PC-9 (cell line): ENCODE measurements around the gene ASIC1. TPM values are rescaled to one million over a fixed set of nuclear protein-coding genes. Genes with fewer than 3 reads are reported as not detected.

ENCODE experiments used
- BruUV-seq: library from RNA; stranded (reverse); fragments of 400-500 nt; replicated peaks from 2 replicates; lab custom pipeline; 2021; lab: Mats Ljungman, UMichigan
- CTCF ChIA-PET: fragments of 300-600 bp; sonication (Branson Sonifier 250); formaldehyde crosslinking; loops from one replicate; lab custom pipeline; 2022; ENCODE audit warnings: antibody characterized with exemption; lab: Charles Lee
- POLR2A ChIA-PET: fragments of 300-600 bp; sonication (Branson Sonifier 250); formaldehyde crosslinking; loops from one replicate; lab custom pipeline; 2022; ENCODE audit warnings: antibody characterized with exemption; ENCODE audit not compliant: unreplicated experiment; lab: Charles Lee
- DNase-seq, 2 experiments: peaks; one replicate each; pipeline versions ENCODE4 v3.0.0 to v3.0.0-alpha.2; 2015 to 2022; ENCODE audit warnings: mixed read lengths in 1 of 2
- H2AFZ ChIP-seq: fragments of 200-600 bp; sonication (generic); 2 replicates; pipeline ENCODE4 v1.8.1; 2017; ENCODE audit warnings: antibody characterized with exemption
- H3F3A ChIP-seq: fragments of 200-600 bp; sonication (generic); 2 replicates; pipeline ENCODE4 v1.8.1; 2017; ENCODE audit warnings: antibody characterized with exemption, mild to moderate bottlenecking, low read depth; ENCODE audit not compliant: insufficient read depth
- H3K27ac ChIP-seq: fragments of 200-600 bp; sonication (generic); 2 replicates; pipeline ENCODE4 v1.6.1; 2016; ENCODE audit warnings: mixed run types
- H3K27me3 ChIP-seq: fragments of 200-600 bp; sonication (generic); 2 replicates; pipeline ENCODE4 v1.6.1; 2016; ENCODE audit warnings: low read depth, mixed run types; ENCODE audit not compliant: insufficient read depth
- H3K36me3 ChIP-seq: fragments of 200-600 bp; sonication (generic); 2 replicates; pipeline ENCODE4 v1.6.1; 2016; ENCODE audit warnings: low read depth, mixed run types
- H3K4me1 ChIP-seq: fragments of 200-600 bp; sonication (generic); replicated peaks from 2 replicates; pipeline ENCODE4 v1.6.1; 2016; ENCODE audit warnings: mixed run types; ENCODE audit not compliant: insufficient read depth
- H3K4me2 ChIP-seq: fragments of 200-600 bp; sonication (generic); 2 replicates; pipeline ENCODE4 v1.6.1; 2017; ENCODE audit warnings: mixed run types
- H3K4me3 ChIP-seq: fragments of 200-600 bp; sonication (generic); 2 replicates; pipeline ENCODE4 v1.6.1; 2016; ENCODE audit warnings: mixed run types
- H3K79me2 ChIP-seq: fragments of 200-600 bp; sonication (generic); 2 replicates; pipeline ENCODE4 v1.6.1; 2017; ENCODE audit warnings: low read depth, mixed run types
- H3K9me2 ChIP-seq: fragments of 200-600 bp; sonication (generic); 2 replicates; pipeline ENCODE4 v1.8.1; 2017; ENCODE audit warnings: mild to moderate bottlenecking; ENCODE audit not compliant: insufficient read depth
- H3K9me3 ChIP-seq: fragments of 200-600 bp; sonication (generic); 2 replicates; pipeline ENCODE4 v1.8.1; 2016; ENCODE audit warnings: low read depth; ENCODE audit not compliant: insufficient read depth
- H4K20me1 ChIP-seq: fragments of 200-600 bp; sonication (generic); 2 replicates; pipeline ENCODE4 v1.8.1; 2017; ENCODE audit not compliant: insufficient read depth
- EZH2 ChIP-seq: fragments of 200-600 bp; sonication (generic); IDR thresholded peaks from 2 replicates; pipeline ENCODE4 v1.8.0; 2017; ENCODE audit warnings: antibody characterized with exemption, low read depth
- intact Hi-C: fragments of 100-400 bp; cut with micrococcal nuclease; formaldehyde crosslinking; loops from one replicate; pipeline ENCODE4 v1.10.0; 2022; ENCODE audit not compliant: unreplicated experiment
- total RNA-seq: library from RNA; stranded (reverse); gene quantifications from 2 replicates; pipeline ENCODE4 v1.2.3, GENCODE V29; 2021
- TF ChIP-seq, protein P1 (sequence below): fragments of 200-600 bp; sonication (generic); conservative IDR thresholded peaks from 2 replicates; pipeline ENCODE4 v1.6.1; 2017; ENCODE audit warnings: mixed run types, antibody characterized with exemption, mild to moderate bottlenecking, moderate library complexity

The ASIC1 gene
- total RNA-seq, 1 experiment from 2014 or later: 3.5 TPM

DNA sequence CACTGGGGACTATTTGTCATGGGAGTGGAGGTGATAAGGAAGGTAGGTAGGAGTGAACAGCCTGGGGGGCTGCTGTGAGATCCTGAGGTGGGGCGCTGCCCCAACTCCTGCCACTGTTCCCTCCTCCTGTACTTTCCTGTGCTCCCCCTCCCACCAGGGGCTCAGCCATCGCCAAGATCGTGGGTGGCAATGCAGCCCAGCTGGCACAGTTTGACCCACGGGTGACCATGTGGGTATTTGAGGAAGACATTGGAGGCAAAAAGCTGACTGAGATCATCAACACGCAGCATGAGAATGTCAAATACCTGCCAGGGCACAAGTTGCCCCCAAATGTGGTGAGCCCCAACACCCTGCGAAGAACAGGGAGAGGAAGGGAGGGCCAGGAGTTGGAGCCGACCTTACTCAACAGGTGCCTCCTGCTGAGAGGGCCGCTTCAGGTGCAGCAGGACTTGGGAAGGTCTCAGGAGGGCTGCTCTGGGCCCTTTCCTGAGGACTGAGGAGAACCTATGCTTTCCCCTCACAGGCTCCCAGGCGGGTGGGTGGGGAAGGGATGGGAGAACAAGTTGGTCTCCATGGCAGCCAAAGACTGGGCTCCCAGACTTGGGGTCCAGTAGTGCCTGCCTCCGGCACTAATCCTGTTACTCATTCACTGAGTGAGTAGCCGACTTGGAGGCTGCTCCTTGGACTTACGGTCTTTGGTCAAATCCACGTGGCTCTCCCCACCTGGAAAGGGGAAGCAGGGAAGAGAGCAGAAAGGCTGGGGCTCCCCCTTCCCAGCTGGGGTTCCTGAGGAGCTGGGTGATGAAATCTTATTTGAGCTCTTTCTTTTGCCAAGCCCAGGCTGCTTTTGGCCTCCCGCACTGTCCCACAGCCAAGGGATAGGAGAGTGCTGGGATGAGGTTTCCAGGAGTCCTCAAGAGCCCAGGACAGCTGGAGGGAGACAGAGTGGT is 47.3 kb downstream of the ASIC1 start:
- no peak overlapping the region for H3K4me3 ChIP-seq
- POLR2A ChIA-PET: no interaction called here

DNA sequence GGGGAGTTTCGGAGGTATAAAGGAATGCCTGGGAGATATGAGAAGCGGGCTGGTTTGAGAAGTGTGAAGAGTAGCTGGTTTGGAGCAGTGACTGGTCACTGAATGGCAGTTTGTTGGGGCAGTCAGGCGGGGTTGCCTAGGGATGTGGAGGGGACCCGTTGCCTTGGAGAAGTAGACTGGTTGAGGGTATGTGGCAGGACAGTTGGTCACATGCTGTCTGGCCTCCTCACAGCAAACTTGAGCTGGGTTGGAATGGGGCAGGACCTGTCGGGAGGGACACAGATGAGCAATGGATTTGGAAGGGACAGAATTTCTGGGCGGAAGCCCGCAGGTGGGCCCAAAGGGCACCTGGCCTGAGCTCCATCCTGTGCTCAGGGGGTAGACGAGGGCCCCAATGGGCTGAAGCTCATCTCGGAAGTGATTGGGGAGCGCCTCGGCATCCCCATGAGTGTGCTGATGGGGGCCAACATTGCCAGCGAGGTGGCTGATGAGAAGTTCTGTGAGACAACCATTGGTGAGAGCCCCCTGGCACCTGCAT is 48.6 kb downstream of the ASIC1 start:
- CTCF ChIA-PET: no interaction called here

More for the DNA sequence above, 47.3 kb downstream of the ASIC1 start:
- Histone ChIP-seq H3K79me2 (no peaks in the 10 kb centered on the region), H4K20me1 (no peaks in the 10 kb centered on the region), H3K27me3 (no peaks in the 10 kb centered on the region), H3K27ac (no peak overlapping the region), H3K9me2 (no peaks in the 10 kb centered on the region), H3K9me3 (no peaks in the 10 kb centered on the region), H3F3A (peaks cover 26% of the 10 kb centered on the region), H2AFZ (no peak overlapping the region), H3K4me1 (peaks cover 14% of the 10 kb centered on the region), H3K36me3 (no peaks in the 10 kb centered on the region), H3K4me2 (no peak overlapping the region)
- CTCF ChIA-PET: interaction anchor here (0.6 kb wide), 1 partner anchor 17 kb away, joined by 3 read pairs; no protein-coding TSS in a partner anchor
- intact Hi-C loops: no loop called here
- DNase-seq: no peak
- TF ChIP-seq EZH2: no peak
- TF ChIP-seq, protein P1, sequence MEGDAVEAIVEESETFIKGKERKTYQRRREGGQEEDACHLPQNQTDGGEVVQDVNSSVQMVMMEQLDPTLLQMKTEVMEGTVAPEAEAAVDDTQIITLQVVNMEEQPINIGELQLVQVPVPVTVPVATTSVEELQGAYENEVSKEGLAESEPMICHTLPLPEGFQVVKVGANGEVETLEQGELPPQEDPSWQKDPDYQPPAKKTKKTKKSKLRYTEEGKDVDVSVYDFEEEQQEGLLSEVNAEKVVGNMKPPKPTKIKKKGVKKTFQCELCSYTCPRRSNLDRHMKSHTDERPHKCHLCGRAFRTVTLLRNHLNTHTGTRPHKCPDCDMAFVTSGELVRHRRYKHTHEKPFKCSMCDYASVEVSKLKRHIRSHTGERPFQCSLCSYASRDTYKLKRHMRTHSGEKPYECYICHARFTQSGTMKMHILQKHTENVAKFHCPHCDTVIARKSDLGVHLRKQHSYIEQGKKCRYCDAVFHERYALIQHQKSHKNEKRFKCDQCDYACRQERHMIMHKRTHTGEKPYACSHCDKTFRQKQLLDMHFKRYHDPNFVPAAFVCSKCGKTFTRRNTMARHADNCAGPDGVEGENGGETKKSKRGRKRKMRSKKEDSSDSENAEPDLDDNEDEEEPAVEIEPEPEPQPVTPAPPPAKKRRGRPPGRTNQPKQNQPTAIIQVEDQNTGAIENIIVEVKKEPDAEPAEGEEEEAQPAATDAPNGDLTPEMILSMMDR: no peak
- BruUV-seq: no TSS peak

DNA sequence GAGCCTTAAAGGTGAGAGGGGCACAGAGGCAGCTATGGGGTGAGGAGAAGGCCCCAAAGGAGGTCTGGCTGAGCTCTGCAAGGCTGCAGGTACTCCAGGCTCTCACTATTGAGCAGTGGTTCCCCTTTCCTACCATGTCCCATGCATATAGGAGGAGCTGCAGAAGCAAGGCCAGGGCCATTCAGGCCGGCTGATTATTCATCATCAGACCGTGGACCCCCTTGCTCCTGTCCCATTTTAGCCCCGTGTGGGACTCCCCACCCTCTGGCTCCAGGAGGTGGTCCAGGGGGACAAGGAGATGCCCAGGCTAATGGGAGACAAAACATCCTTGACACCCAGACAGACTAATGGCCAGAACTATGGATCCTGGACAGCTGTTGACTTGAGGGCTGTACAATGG is 49.5 kb downstream of the ASIC1 start:
- Histone ChIP-seq H3F3A (peaks cover 35% of the 10 kb centered on the region), H2AFZ (no peak overlapping the region), H4K20me1 (no peaks in the 10 kb centered on the region), H3K27ac (no peak overlapping the region), H3K79me2 (no peaks in the 10 kb centered on the region), H3K36me3 (no peaks in the 10 kb centered on the region), H3K9me2 (no peaks in the 10 kb centered on the region), H3K4me3 (no peak overlapping the region), H3K9me3 (no peaks in the 10 kb centered on the region), H3K4me2 (no peak overlapping the region), H3K27me3 (no peaks in the 10 kb centered on the region), H3K4me1 (peaks cover 32% of the 10 kb centered on the region)
- no peak for DNase-seq
- BruUV-seq: no TSS peak
- TF ChIP-seq, protein P1: no peak
- no peak for TF ChIP-seq EZH2
- ChIA-PET CTCF (interaction anchor here (0.6 kb wide), 1 partner anchor 66 kb away, joined by 11 read pairs; no protein-coding TSS in a partner anchor), POLR2A (no interaction called here)
- intact Hi-C loops: no loop called here

More for the DNA sequence above, 48.6 kb downstream of the ASIC1 start:
- BruUV-seq: no TSS peak
- intact Hi-C loops: no loop called here
- no peaks in the 10 kb centered on the region for H4K20me1 ChIP-seq
- H3K36me3 ChIP-seq: no peaks in the 10 kb centered on the region
- H2AFZ ChIP-seq: no peak overlapping the region
- H3K4me2 ChIP-seq: no peak overlapping the region
- no peaks in the 10 kb centered on the region for H3K9me3 ChIP-seq
- POLR2A ChIA-PET: no interaction called here
- no peaks in the 10 kb centered on the region for H3K9me2 ChIP-seq
- DNase-seq: no peak
- H3K27me3 ChIP-seq: no peaks in the 10 kb centered on the region
- H3K27ac ChIP-seq: no peak overlapping the region
- no peak overlapping the region for H3K4me3 ChIP-seq
- no peaks in the 10 kb centered on the region for H3K79me2 ChIP-seq
- H3K4me1 ChIP-seq: peaks cover 27% of the 10 kb centered on the region
- TF ChIP-seq, protein P1: no peak
- H3F3A ChIP-seq: peaks cover 39% of the 10 kb centered on the region
